ENCODE results near the gene IFIT3. TPM values are rescaled to one million over a fixed set of nuclear protein-coding genes. Genes with fewer than 3 reads are reported as not detected.
"Not testable (repeated sequence)": the region's sequence is repeated elsewhere in the genome, so short reads cannot be mapped to it uniquely, and the experiment has no call there.

Gene IFIT3
- total RNA-seq, 1 donor from 2014 or later = 1.8 TPM

- no peaks in the 10 kb centered on the region for H3K27me3 Mint-ChIP-seq (ENCODE audit: low read depth)
Observed at GRCh38 chr10:89281606-89282395, 46.0 kb upstream of the IFIT3 start.

GRCh38 chr10:89283025-89283935 lies 44.5 kb upstream of the IFIT3 start:
- Mint-ChIP-seq H3K27ac (ENCODE audit: unreplicated experiment) (peak overlapping the region; percentile 81), H3K36me3 (ENCODE audit: low read depth) (no peaks in the 10 kb centered on the region), H3K4me3 (no peak overlapping the region), H3K9me3 (peaks cover 4% of the 10 kb centered on the region), H3K27me3 (ENCODE audit: low read depth) (no peaks in the 10 kb centered on the region), H3K4me1 (peaks cover 21% of the 10 kb centered on the region)
- DNase-seq (ENCODE audit: low read depth, low spot score) = no peak
- TF ChIP-seq, protein P1, sequence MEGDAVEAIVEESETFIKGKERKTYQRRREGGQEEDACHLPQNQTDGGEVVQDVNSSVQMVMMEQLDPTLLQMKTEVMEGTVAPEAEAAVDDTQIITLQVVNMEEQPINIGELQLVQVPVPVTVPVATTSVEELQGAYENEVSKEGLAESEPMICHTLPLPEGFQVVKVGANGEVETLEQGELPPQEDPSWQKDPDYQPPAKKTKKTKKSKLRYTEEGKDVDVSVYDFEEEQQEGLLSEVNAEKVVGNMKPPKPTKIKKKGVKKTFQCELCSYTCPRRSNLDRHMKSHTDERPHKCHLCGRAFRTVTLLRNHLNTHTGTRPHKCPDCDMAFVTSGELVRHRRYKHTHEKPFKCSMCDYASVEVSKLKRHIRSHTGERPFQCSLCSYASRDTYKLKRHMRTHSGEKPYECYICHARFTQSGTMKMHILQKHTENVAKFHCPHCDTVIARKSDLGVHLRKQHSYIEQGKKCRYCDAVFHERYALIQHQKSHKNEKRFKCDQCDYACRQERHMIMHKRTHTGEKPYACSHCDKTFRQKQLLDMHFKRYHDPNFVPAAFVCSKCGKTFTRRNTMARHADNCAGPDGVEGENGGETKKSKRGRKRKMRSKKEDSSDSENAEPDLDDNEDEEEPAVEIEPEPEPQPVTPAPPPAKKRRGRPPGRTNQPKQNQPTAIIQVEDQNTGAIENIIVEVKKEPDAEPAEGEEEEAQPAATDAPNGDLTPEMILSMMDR (conservative IDR thresholded peaks at IDR 0.05) = no peak

More at GRCh38 chr10:89281606-89282395, 46.0 kb upstream of the IFIT3 start:
- no peaks in the 10 kb centered on the region for H3K36me3 Mint-ChIP-seq (ENCODE audit: low read depth)
- peaks cover 21% of the 10 kb centered on the region for H3K4me1 Mint-ChIP-seq
- no peak overlapping the region for H3K4me3 Mint-ChIP-seq
- peaks cover 4% of the 10 kb centered on the region for H3K9me3 Mint-ChIP-seq
- TF ChIP-seq, protein P1 (conservative IDR thresholded peaks at IDR 0.05) = no peak
- H3K27ac Mint-ChIP-seq (ENCODE audit: unreplicated experiment) = no peak overlapping the region
- no peak for DNase-seq (ENCODE audit: low read depth, low spot score)

- Mint-ChIP-seq H3K4me3 (peak overlapping the region; percentile 52), H3K9me3 (peaks cover 4% of the 10 kb centered on the region)
- DNase-seq (ENCODE audit: low read depth, low spot score) = no peak
Observed at GRCh38 chr10:89283936-89284475, 43.8 kb upstream of the IFIT3 start.

DNA sequence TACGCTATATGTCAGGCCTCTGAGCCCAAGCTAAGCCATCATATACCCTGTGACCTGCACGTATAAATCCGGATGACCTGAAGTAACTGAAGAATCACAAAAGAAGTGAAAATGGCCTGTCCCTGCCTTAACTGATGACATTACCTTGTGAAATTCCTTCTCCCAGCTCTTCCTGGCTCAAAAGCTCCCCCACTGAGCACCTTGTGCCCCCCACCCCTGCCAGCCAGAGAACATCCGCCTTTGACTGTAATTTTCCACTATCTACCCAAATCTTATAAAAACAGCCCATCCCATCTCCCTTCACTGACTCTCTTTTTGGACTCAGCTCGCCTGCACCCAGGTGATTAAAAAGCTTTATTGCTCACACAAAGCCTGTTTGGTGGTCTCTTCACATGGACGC lies 43.1 kb upstream of the IFIT3 start:
- peaks cover 21% of the 10 kb centered on the region for H3K4me1 Mint-ChIP-seq
- H3K4me3 Mint-ChIP-seq; H3K36me3 Mint-ChIP-seq (ENCODE audit: low read depth); H3K27ac Mint-ChIP-seq (ENCODE audit: unreplicated experiment); H3K27me3 Mint-ChIP-seq (ENCODE audit: low read depth); DNase-seq (ENCODE audit: low read depth, low spot score); H3K9me3 Mint-ChIP-seq: not testable (repeated sequence)

More at GRCh38 chr10:89283936-89284475, 43.8 kb upstream of the IFIT3 start:
- TF ChIP-seq, protein P1 (conservative IDR thresholded peaks at IDR 0.05) = no peak
- Mint-ChIP-seq H3K27me3 (ENCODE audit: low read depth) (no peaks in the 10 kb centered on the region), H3K27ac (ENCODE audit: unreplicated experiment) (peak overlapping the region; percentile 81), H3K4me1 (peaks cover 21% of the 10 kb centered on the region), H3K36me3 (ENCODE audit: low read depth) (no peaks in the 10 kb centered on the region)

GRCh38 chr10:89285303-89285702 lies 42.5 kb upstream of the IFIT3 start:
- H3K9me3 Mint-ChIP-seq; H3K27me3 Mint-ChIP-seq (ENCODE audit: low read depth); H3K4me3 Mint-ChIP-seq; H3K36me3 Mint-ChIP-seq (ENCODE audit: low read depth); DNase-seq (ENCODE audit: low read depth, low spot score); H3K27ac Mint-ChIP-seq (ENCODE audit: unreplicated experiment): not testable (repeated sequence)
- peaks cover 21% of the 10 kb centered on the region for H3K4me1 Mint-ChIP-seq

DNA sequence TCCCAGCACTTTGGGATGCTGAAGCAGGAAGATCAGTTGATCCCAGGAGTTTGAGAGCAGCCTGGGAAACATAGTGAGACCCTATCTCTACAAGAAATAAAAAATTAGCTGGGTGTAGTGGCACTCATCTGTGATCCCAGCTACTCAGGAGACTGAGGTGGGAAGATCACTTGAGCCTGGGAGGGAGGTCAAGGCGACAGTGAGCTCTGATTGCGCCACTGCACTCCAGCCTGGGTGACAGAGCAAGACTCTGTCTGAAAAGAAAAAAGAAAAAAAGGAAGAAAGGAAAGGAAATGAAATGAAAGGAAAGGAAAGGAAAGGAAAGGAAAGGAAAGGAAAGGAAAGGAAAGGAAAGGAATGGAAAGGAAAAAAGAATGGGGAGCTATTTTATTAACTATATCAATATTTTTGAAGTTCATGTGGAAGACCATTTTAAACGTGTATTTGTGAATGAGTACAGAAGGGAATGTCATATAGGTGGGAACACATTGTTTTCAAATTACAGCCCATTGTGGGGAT lies 33.0 kb upstream of the IFIT3 start:
- H3K36me3 Mint-ChIP-seq (ENCODE audit: low read depth) = peaks cover 6% of the 10 kb centered on the region
- no peak for DNase-seq (ENCODE audit: low read depth, low spot score)
- H3K27ac Mint-ChIP-seq (ENCODE audit: unreplicated experiment) = no peak overlapping the region
- H3K4me1 Mint-ChIP-seq = no peaks in the 10 kb centered on the region
- peaks cover 11% of the 10 kb centered on the region for H3K9me3 Mint-ChIP-seq
- TF ChIP-seq, protein P1 (conservative IDR thresholded peaks at IDR 0.05) = no peak
- H3K27me3 Mint-ChIP-seq (ENCODE audit: low read depth) = no peaks in the 10 kb centered on the region
- no peak overlapping the region for H3K4me3 Mint-ChIP-seq
